Measurements from ENCODE around the gene NRDC. TPM values are rescaled to one million over a fixed set of nuclear protein-coding genes. Genes with fewer than 3 reads are reported as not detected.
"Not testable (repeated sequence)": the region's sequence is repeated elsewhere in the genome, so short reads cannot be mapped to it uniquely, and the experiment has no call there.

The NRDC gene
- total and polyA plus RNA-seq, 7 experiments from 2014 or later, result 58.5 to 194 (median 100) TPM

- CTCF ChIA-PET; H3K9me3 ChIP-seq (ENCODE audit: control insufficient read depth in 2 of 3, low read length in 3 of 3); ATAC-seq; H3K27ac Mint-ChIP-seq; H3K9me3 Mint-ChIP-seq; H3K4me3 ChIP-seq (ENCODE audit: low read length); H3K27ac ChIP-seq (ENCODE audit: low read depth, low read length); H3K27me3 ChIP-seq (ENCODE audit: control insufficient read depth in 2 of 2, insufficient read depth in 2 of 2, low read length in 2 of 2); H3K36me3 ChIP-seq (ENCODE audit: control insufficient read depth in 2 of 3, insufficient read depth in 3 of 3, low read length in 3 of 3); POLR2A ChIA-PET; H3K27me3 Mint-ChIP-seq; intact Hi-C loops (cut with micrococcal nuclease); DNase-seq: not testable (repeated sequence)
- H3K4me1 Mint-ChIP-seq, result peaks cover 32 to 73% (median 45%) of the 10 kb centered on the region in 7 donors
- peaks cover 0 to 19% (median 12%) of the 10 kb centered on the region in 5 donors for H3K36me3 Mint-ChIP-seq
- H3K4me1 ChIP-seq (ENCODE audit: control insufficient read depth in 2 of 2, insufficient read depth in 2 of 2, low read length in 2 of 2), result peaks cover 16 to 20% of the 10 kb centered on the region in 2 donors
- H3K4me3 Mint-ChIP-seq, result peak overlapping the region in 3 of 10 donors; percentile 13 to 40 (median 27)
Observed at GRCh38 chr1:51873270-51873669, 5.3 kb downstream of the NRDC start.

GRCh38 chr1:51871351-51871975 is 7.1 kb downstream of the NRDC start:
- Mint-ChIP-seq H3K27ac (peak overlapping the region in 3 of 9 donors; percentile 47 to 74 (median 54)), H3K4me1 (peaks cover 49 to 89% (median 63%) of the 10 kb centered on the region in 7 donors), H3K27me3 (no peaks in the 10 kb centered on the region), H3K36me3 (peaks cover 0 to 23% (median 16%) of the 10 kb centered on the region in 5 donors), H3K9me3 (no peaks in the 10 kb centered on the region), H3K4me3 (peak overlapping the region in 7 of 10 donors; percentile 3 to 70 (median 31))
- DNase-seq (no peak), ATAC-seq (no peak)
- H3K27ac ChIP-seq (ENCODE audit: low read depth, low read length), result no peak overlapping the region
- H3K27me3 ChIP-seq (ENCODE audit: control insufficient read depth in 2 of 2, insufficient read depth in 2 of 2, low read length in 2 of 2), result no peaks in the 10 kb centered on the region
- H3K4me3 ChIP-seq (ENCODE audit: low read length), result no peak overlapping the region
- peaks cover 5 to 7% of the 10 kb centered on the region in 2 donors for H3K4me1 ChIP-seq (ENCODE audit: control insufficient read depth in 2 of 2, insufficient read depth in 2 of 2, low read length in 2 of 2)
- no peaks in the 10 kb centered on the region for H3K36me3 ChIP-seq (ENCODE audit: control insufficient read depth in 2 of 3, insufficient read depth in 3 of 3, low read length in 3 of 3)
- intact Hi-C loops (cut with micrococcal nuclease), result no loop called here
- CTCF ChIA-PET, result no interaction called here
- POLR2A ChIA-PET, result interaction anchor here (0.6 kb wide), 1 partner anchor 31 kb away, joined by 3 read pairs; no protein-coding TSS in a partner anchor
- H3K9me3 ChIP-seq (ENCODE audit: control insufficient read depth in 2 of 3, low read length in 3 of 3), result no peaks in the 10 kb centered on the region

GRCh38 chr1:51870603-51871350 is 7.8 kb downstream of the NRDC start:
- Mint-ChIP-seq H3K4me3 (peak overlapping the region in 5 of 10 donors; percentile 17 to 70 (median 44)), H3K9me3 (no peaks in the 10 kb centered on the region), H3K27ac (peak overlapping the region in 3 of 9 donors; percentile 12 to 62 (median 18)), H3K36me3 (peaks cover 0 to 23% (median 16%) of the 10 kb centered on the region in 5 donors), H3K27me3 (no peaks in the 10 kb centered on the region), H3K4me1 (peaks cover 52 to 86% (median 65%) of the 10 kb centered on the region in 7 donors)
- POLR2A ChIA-PET, result interaction anchor here (0.6 kb wide), 1 partner anchor 32 kb away, joined by 3 read pairs; no protein-coding TSS in a partner anchor
- Histone ChIP-seq H3K4me1 (ENCODE audit: control insufficient read depth in 2 of 2, insufficient read depth in 2 of 2, low read length in 2 of 2) (peaks cover 5 to 6% of the 10 kb centered on the region in 2 donors), H3K9me3 (ENCODE audit: control insufficient read depth in 2 of 3, low read length in 3 of 3) (no peaks in the 10 kb centered on the region), H3K4me3 (ENCODE audit: low read length) (no peak overlapping the region), H3K27me3 (ENCODE audit: control insufficient read depth in 2 of 2, insufficient read depth in 2 of 2, low read length in 2 of 2) (no peaks in the 10 kb centered on the region), H3K27ac (ENCODE audit: low read depth, low read length) (no peak overlapping the region), H3K36me3 (ENCODE audit: control insufficient read depth in 2 of 3, insufficient read depth in 3 of 3, low read length in 3 of 3) (no peaks in the 10 kb centered on the region)
- CTCF ChIA-PET, result no interaction called here
- ATAC-seq, result no peak
- no peak for DNase-seq
- intact Hi-C loops (cut with micrococcal nuclease), result no loop called here

DNA sequence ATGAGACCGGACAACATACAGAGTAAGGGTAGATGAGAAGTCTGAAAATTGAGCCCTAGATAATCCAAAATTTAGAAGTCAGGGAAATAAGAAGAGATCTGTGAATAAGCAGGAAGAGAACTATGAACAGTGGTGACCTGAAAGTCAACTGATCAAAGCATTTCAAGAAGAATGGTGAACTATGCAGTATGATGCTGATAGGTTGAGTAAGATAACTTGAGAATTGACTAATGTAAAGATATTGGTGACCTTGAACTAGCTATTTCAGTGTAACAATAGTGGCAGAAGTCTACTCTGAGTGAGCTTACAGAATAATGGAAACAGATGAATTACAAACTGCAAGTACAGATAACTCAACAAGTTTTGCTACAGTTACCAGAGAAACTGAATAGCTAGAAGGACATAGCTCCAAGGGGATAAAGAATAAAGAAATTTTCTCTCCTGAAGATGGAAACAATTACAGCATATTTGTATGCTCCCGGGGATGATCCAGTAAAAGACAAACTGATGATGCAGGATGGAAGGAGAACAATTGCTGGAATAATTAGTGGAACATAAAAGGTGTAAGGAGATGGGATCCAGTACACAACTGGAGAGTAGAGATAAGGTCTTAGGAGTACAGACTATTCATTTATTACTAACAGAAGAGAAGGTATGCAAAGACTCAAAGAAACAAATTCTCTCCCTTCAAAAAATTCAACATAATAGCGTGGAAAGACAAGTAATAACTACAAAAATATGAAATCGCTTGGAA is 10.9 kb downstream of the NRDC start:
- Mint-ChIP-seq H3K4me1 (peaks cover 42 to 74% (median 68%) of the 10 kb centered on the region in 7 donors), H3K36me3 (peaks cover 0 to 16% (median 11%) of the 10 kb centered on the region in 5 donors), H3K4me3 (peak overlapping the region in 4 of 10 donors; percentile 5 to 41 (median 28)), H3K27me3 (no peaks in the 10 kb centered on the region), H3K27ac (peak overlapping the region in 6 of 9 donors; percentile 2 to 90 (median 34)), H3K9me3 (no peaks in the 10 kb centered on the region)
- H3K9me3 ChIP-seq (ENCODE audit: control insufficient read depth in 2 of 3, low read length in 3 of 3), result no peaks in the 10 kb centered on the region
- intact Hi-C loops (cut with micrococcal nuclease), result no loop called here
- POLR2A ChIA-PET, result no interaction called here
- CTCF ChIA-PET, result no interaction called here
- H3K4me1 ChIP-seq (ENCODE audit: control insufficient read depth in 2 of 2, insufficient read depth in 2 of 2, low read length in 2 of 2), result no peaks in the 10 kb centered on the region
- ATAC-seq, result no peak
- no peaks in the 10 kb centered on the region for H3K27me3 ChIP-seq (ENCODE audit: control insufficient read depth in 2 of 2, insufficient read depth in 2 of 2, low read length in 2 of 2)
- no peak overlapping the region for H3K27ac ChIP-seq (ENCODE audit: low read depth, low read length)
- no peak overlapping the region for H3K4me3 ChIP-seq (ENCODE audit: low read length)
- no peaks in the 10 kb centered on the region for H3K36me3 ChIP-seq (ENCODE audit: control insufficient read depth in 2 of 3, insufficient read depth in 3 of 3, low read length in 3 of 3)
- no peak for DNase-seq

DNA sequence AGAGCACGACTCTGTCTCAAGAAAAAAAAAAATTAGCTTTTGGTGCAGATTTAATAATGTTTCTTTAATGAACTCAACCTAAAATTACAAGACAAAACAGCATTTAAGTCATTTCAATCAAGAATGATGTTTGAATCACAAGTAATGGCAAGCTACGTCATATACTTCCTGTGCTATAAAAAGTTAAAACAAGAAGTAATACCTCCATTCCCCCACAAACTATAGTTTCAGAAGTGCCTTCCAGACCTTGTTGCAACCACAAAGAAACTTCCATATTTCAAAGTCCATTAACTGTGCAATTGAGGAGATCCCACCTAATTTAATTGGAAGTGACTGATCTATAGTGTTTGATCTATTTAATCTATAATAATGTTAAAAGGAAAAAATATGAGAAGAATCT is 15.1 kb downstream of the NRDC start:
- H3K4me3 Mint-ChIP-seq, result peak overlapping the region in 1 of 10 donors; percentile 10
- H3K9me3 ChIP-seq (ENCODE audit: control insufficient read depth in 2 of 3, low read length in 3 of 3), result no peaks in the 10 kb centered on the region
- H3K27ac Mint-ChIP-seq, result peak overlapping the region in 4 of 9 donors; percentile 4 to 73 (median 40)
- peaks cover 0 to 10% (median 8%) of the 10 kb centered on the region in 5 donors for H3K36me3 Mint-ChIP-seq
- ChIA-PET CTCF (no interaction called here), POLR2A (interaction anchor here (0.7 to 0.8 kb wide), 2 partner anchors 12 to 15 kb away, joined by 3 read pairs; partner anchors contain the start of gene NRDC)
- no peak overlapping the region for H3K4me3 ChIP-seq (ENCODE audit: low read length)
- H3K27me3 Mint-ChIP-seq, result no peaks in the 10 kb centered on the region
- H3K27me3 ChIP-seq (ENCODE audit: control insufficient read depth in 2 of 2, insufficient read depth in 2 of 2, low read length in 2 of 2), result no peaks in the 10 kb centered on the region
- peaks cover 18 to 61% (median 44%) of the 10 kb centered on the region in 7 donors for H3K4me1 Mint-ChIP-seq
- no peak overlapping the region for H3K27ac ChIP-seq (ENCODE audit: low read depth, low read length)
- ATAC-seq (peak; percentile 67), DNase-seq (peak in 4 of 9 donors; percentile 16 to 42 (median 30))
- H3K4me1 ChIP-seq (ENCODE audit: control insufficient read depth in 2 of 2, insufficient read depth in 2 of 2, low read length in 2 of 2), result no peaks in the 10 kb centered on the region
- H3K9me3 Mint-ChIP-seq, result no peaks in the 10 kb centered on the region
- intact Hi-C loops (cut with micrococcal nuclease), result no loop called here
- H3K36me3 ChIP-seq (ENCODE audit: control insufficient read depth in 2 of 3, insufficient read depth in 3 of 3, low read length in 3 of 3), result no peaks in the 10 kb centered on the region

- no peaks in the 10 kb centered on the region for H3K4me1 ChIP-seq (ENCODE audit: control insufficient read depth in 2 of 2, insufficient read depth in 2 of 2, low read length in 2 of 2)
- ChIA-PET CTCF (no interaction called here), POLR2A (no interaction called here)
- no peak overlapping the region for H3K4me3 ChIP-seq (ENCODE audit: low read length)
- H3K9me3 ChIP-seq (ENCODE audit: control insufficient read depth in 2 of 3, low read length in 3 of 3), result no peaks in the 10 kb centered on the region
- no peak for ATAC-seq
- Mint-ChIP-seq H3K27ac (no peak overlapping the region), H3K4me3 (no peak overlapping the region), H3K27me3 (no peaks in the 10 kb centered on the region), H3K4me1 (peaks cover 5 to 44% (median 29%) of the 10 kb centered on the region in 7 donors), H3K36me3 (peaks cover 0 to 5% (median 4%) of the 10 kb centered on the region in 5 donors), H3K9me3 (no peaks in the 10 kb centered on the region)
- H3K27ac ChIP-seq (ENCODE audit: low read depth, low read length), result no peak overlapping the region
- intact Hi-C loops (cut with micrococcal nuclease), result no loop called here
- H3K27me3 ChIP-seq (ENCODE audit: control insufficient read depth in 2 of 2, insufficient read depth in 2 of 2, low read length in 2 of 2), result no peaks in the 10 kb centered on the region
- H3K36me3 ChIP-seq (ENCODE audit: control insufficient read depth in 2 of 3, insufficient read depth in 3 of 3, low read length in 3 of 3), result no peaks in the 10 kb centered on the region
- no peak for DNase-seq
Observed at GRCh38 chr1:51861669-51862068, 16.9 kb downstream of the NRDC start.

Measured in naive thymus-derived CD4-positive, alpha-beta T cell (primary cell).